BE2C (cell line): ENCODE data around the gene OSR1.

ENCODE experiments used
- DNase-seq: peaks from one replicate; pipeline ENCODE4 v3.0.0-alpha.2; 2020
- H3K27me3 ChIP-seq: fragments of 250-450 bp; sonication (Bioruptor Pico); 2 replicates; pipeline ENCODE4 v1.5.1; 2020; ENCODE audit warnings: mild to moderate bottlenecking
- H3K36me3 ChIP-seq: fragments of 250-450 bp; sonication (Bioruptor Pico); 2 replicates; pipeline ENCODE4 v1.5.1; 2020; ENCODE audit warnings: mild to moderate bottlenecking
- H3K4me1 ChIP-seq: fragments of 250-450 bp; sonication (Bioruptor Pico); 2 replicates; pipeline ENCODE4 v1.5.1; 2020
- H3K4me3 ChIP-seq: 2 replicates; pipeline ENCODE4 v1.5.1; 2011; ENCODE audit warnings: low read depth, low read length
- H3K9me3 ChIP-seq: fragments of 250-450 bp; sonication (Bioruptor Pico); 2 replicates; pipeline ENCODE4 v1.5.1; 2020
- TF ChIP-seq, protein P1 (sequence below): IDR thresholded peaks from 2 replicates; pipeline ENCODE4 v1.5.1; 2012; ENCODE audit warnings: mild to moderate bottlenecking, low read depth, low read length

Gene OSR1

DNA sequence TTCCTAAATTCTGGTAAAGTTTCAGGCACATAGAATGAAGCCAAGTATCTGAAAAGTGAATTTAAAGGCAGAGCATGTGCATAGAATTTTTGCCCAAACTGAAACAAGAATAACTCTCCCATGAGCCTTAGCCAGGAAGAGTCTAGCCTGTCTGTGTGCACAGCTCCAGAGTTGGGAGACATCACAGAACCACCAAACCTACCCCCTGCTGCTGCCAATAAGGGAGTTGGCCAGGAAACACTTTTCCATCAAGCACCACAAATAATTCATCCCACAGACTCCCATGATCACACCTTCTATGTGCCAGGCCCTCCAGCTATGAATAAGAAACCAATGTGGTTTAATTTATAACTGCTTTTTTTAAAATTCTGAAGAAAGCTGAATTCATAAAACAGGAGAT lies 27.0 kb downstream of the OSR1 start:
- TF ChIP-seq, protein P1, sequence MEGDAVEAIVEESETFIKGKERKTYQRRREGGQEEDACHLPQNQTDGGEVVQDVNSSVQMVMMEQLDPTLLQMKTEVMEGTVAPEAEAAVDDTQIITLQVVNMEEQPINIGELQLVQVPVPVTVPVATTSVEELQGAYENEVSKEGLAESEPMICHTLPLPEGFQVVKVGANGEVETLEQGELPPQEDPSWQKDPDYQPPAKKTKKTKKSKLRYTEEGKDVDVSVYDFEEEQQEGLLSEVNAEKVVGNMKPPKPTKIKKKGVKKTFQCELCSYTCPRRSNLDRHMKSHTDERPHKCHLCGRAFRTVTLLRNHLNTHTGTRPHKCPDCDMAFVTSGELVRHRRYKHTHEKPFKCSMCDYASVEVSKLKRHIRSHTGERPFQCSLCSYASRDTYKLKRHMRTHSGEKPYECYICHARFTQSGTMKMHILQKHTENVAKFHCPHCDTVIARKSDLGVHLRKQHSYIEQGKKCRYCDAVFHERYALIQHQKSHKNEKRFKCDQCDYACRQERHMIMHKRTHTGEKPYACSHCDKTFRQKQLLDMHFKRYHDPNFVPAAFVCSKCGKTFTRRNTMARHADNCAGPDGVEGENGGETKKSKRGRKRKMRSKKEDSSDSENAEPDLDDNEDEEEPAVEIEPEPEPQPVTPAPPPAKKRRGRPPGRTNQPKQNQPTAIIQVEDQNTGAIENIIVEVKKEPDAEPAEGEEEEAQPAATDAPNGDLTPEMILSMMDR = no peak
- no peak for DNase-seq
- no peaks in the 10 kb centered on the region for H3K36me3 ChIP-seq
- H3K4me3 ChIP-seq = no peak overlapping the region
- no peaks in the 10 kb centered on the region for H3K9me3 ChIP-seq
- no peaks in the 10 kb centered on the region for H3K4me1 ChIP-seq
- no peaks in the 10 kb centered on the region for H3K27me3 ChIP-seq

DNA sequence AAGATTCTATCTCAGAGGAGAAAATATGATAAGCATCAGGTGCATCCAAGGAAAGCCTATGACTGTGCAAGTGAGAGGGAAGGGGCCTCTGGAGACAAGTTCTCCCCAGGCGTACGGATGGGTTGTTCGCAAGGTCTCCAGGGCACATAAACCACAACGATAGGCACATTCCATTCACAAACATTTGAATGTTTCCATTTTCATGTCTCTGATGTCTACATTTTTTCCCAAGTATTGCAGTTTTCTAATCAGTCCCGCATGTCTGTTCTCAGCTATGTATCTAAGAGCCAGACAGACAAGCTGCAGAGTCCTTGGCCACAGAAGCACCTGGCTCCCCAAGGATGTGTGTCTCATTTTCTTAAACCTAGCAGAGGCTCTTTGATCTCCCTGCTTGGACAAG lies 28.0 kb downstream of the OSR1 start:
- H3K4me3 ChIP-seq = no peak overlapping the region
- H3K36me3 ChIP-seq = no peaks in the 10 kb centered on the region
- no peaks in the 10 kb centered on the region for H3K27me3 ChIP-seq
- H3K9me3 ChIP-seq = no peaks in the 10 kb centered on the region
- H3K4me1 ChIP-seq = no peaks in the 10 kb centered on the region
- TF ChIP-seq, protein P1 = no peak
- no peak for DNase-seq

DNA sequence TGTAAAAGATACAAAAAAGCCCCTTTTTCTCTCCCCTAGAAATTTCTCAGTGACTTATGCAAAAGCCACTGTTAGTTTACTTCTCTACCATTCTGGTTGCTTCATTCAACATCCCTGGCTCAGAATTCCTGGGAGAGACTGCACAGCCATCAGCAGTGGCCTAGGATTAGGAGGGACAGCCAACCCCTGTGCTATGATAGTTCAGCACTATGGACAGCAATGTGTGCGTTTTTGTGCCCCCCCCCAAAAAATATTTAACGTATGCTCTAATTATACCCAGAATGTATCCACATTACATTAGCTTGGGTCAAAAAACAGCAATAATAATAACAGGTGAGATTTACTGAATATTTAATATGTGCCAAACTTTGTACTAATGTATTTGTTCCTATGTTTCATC lies 29.0 kb downstream of the OSR1 start:
- Histone ChIP-seq H3K4me3 (no peak overlapping the region), H3K4me1 (no peaks in the 10 kb centered on the region), H3K36me3 (no peaks in the 10 kb centered on the region), H3K27me3 (no peaks in the 10 kb centered on the region), H3K9me3 (no peaks in the 10 kb centered on the region)
- no peak for DNase-seq
- TF ChIP-seq, protein P1 = no peak

DNA sequence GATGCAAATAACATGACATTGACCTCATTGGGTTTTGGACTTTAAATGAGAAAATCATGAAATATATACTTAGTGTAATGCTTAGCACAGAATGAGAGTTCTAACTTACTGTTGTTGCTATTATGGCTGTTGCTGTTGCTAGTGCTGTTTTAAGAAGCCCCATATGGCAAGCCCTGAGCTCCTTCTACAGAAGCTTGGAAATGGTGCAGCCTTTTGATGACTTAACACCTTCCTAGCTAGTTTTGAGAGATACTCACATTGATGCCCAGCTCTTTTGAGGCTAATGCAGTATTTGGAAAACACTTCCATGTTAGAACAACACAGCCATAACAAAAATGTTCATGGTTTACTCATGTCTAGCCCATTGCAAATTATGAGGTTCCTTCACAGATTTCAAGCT lies 30.9 kb downstream of the OSR1 start:
- Histone ChIP-seq H3K4me3 (no peak overlapping the region), H3K9me3 (no peaks in the 10 kb centered on the region), H3K36me3 (no peaks in the 10 kb centered on the region), H3K4me1 (no peaks in the 10 kb centered on the region), H3K27me3 (no peaks in the 10 kb centered on the region)
- no peak for DNase-seq
- TF ChIP-seq, protein P1 = no peak

DNA sequence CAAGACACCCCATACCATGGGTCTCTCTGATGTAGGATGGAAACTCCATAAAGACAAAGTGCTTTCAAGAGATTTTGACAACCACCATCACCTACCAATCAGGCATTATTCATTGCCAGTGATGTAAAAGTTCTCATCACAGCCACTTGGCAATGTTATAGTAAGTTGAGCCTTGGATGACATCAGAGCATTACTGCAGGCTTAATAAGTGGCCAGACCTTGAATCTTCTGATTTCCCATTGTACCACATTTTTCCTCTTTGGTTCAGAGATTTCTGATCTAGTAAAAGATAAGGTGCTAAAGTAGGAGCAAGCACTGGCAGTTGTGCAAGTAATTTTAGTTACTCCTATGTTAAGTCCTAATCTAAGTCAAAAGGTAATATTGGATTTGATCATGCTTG lies 36.5 kb downstream of the OSR1 start:
- TF ChIP-seq, protein P1 = no peak
- no peak for DNase-seq
- no peak overlapping the region for H3K4me3 ChIP-seq
- H3K9me3 ChIP-seq = no peaks in the 10 kb centered on the region
- H3K27me3 ChIP-seq = no peaks in the 10 kb centered on the region
- H3K36me3 ChIP-seq = no peaks in the 10 kb centered on the region
- H3K4me1 ChIP-seq = no peaks in the 10 kb centered on the region

DNA sequence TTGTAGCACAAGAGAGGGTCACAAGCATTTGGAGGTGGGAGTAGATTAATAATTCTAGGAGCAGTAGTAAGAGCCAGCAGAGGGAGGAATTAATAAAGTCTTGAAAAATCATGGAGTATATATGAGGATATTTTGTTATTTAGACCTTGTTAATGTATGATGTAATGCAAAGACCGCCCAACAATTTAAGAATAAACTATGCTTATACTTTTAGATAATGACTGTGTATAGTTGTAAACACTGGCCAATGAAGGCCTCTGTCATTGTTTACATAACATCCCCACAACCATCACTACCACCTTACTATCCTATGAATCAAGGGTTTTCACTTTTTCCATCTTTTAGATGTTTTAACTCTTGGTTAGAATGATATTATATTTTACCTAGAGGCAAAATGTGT lies 37.6 kb downstream of the OSR1 start:
- Histone ChIP-seq H3K4me1 (no peaks in the 10 kb centered on the region), H3K9me3 (no peaks in the 10 kb centered on the region), H3K4me3 (no peak overlapping the region), H3K27me3 (no peaks in the 10 kb centered on the region), H3K36me3 (no peaks in the 10 kb centered on the region)
- DNase-seq = no peak
- TF ChIP-seq, protein P1 = no peak
